Spleen (tissue), 11 donors: ENCODE measurements around the gene ETV2. TPM values are rescaled to one million over a fixed set of nuclear protein-coding genes. Genes with fewer than 3 reads are reported as not detected.
A peak's percentile ranks its signal among the peaks of the same experiment; 100 is the strongest.

ENCODE experiments used
- DNase-seq: peaks from one replicate; pipeline ENCODE4 v3.0.0-alpha.2; 2020
- H3K27ac ChIP-seq, 8 donors: fragments of 200-600 bp; sonication (generic) in 7 of 8; 1 replicate in 4 of 8; 2 replicates in 4 of 8; pipeline versions ENCODE4 v1.5.0 to v1.8.0; 2016 to 2021; ENCODE audit warnings: inconsistent platforms in 4 of 8, mild to moderate bottlenecking in 4 of 8, moderate library complexity in 1 of 8
- H3K27me3 ChIP-seq, 7 donors: fragments of 200-600 bp; sonication (generic) in 6 of 7; replicated peaks in 1 of 7; 1 replicate in 4 of 7; 2 replicates in 3 of 7; pipeline versions ENCODE4 v1.5.0 to v1.8.0; 2016 to 2021; ENCODE audit warnings: inconsistent platforms in 3 of 7, mild to moderate bottlenecking in 1 of 7
- H3K36me3 ChIP-seq, 6 donors: fragments of 200-600 bp; sonication (generic) in 5 of 6; 1 replicate in 4 of 6; 2 replicates in 2 of 6; pipeline versions ENCODE4 v1.5.0 to v1.8.0; 2016 to 2021; ENCODE audit warnings: inconsistent platforms in 2 of 6
- H3K4me1 ChIP-seq, 6 donors: fragments of 200-600 bp; sonication (generic) in 5 of 6; 1 replicate in 3 of 6; 2 replicates in 3 of 6; pipeline versions ENCODE4 v1.5.0 to v1.8.0; 2016 to 2021; ENCODE audit warnings: inconsistent platforms in 3 of 6
- H3K4me3 ChIP-seq, 8 donors: fragments of 200-600 bp; sonication (generic) in 7 of 8; 1 replicate in 4 of 8; 2 replicates in 4 of 8; pipeline versions ENCODE4 v1.5.0 to v1.8.0; 2016 to 2021; ENCODE audit warnings: inconsistent platforms in 4 of 8, mild to moderate bottlenecking in 4 of 8, moderate library complexity in 2 of 8
- H3K9me3 ChIP-seq, 8 donors: fragments of 200-600 bp; sonication (generic) in 7 of 8; 1 replicate in 4 of 8; 2 replicates in 4 of 8; pipeline versions ENCODE4 v1.5.0 to v1.8.0; 2016 to 2021; ENCODE audit warnings: inconsistent platforms in 4 of 8
- CTCF ChIP-seq, 11 experiments: fragments of 200-600 bp in 7 of 11; fragments of 450-650 bp in 4 of 11; sonication (generic) in 4 of 11; IDR thresholded peaks in 8 of 11; conservative IDR thresholded peaks in 3 of 11; 1 replicate in 7 of 11; 2 replicates in 4 of 11; pipeline versions ENCODE4 v1.4.0 to v1.8.0; 2016 to 2021; ENCODE audit warnings: antibody characterized with exemption in 11 of 11, inconsistent platforms in 4 of 11, mild to moderate bottlenecking in 1 of 11
- POLR2A ChIP-seq, 3 donors: fragments of 450-650 bp; IDR thresholded peaks; one replicate each; pipeline ENCODE4 v1.5.1; 2017; ENCODE audit warnings: antibody characterized with exemption in 3 of 3, mild to moderate bottlenecking in 1 of 3
- POLR2AphosphoS5 ChIP-seq, 3 donors: sonication (generic); formaldehyde crosslinking; IDR thresholded peaks; one replicate each; pipeline ENCODE4 v1.5.1; 2017; ENCODE audit warnings: antibody characterized with exemption in 3 of 3
- WGBS, 5 donors: extraction: QIAGEN DNeasy Blood & Tissue Kit in 3 of 5; methylation state at CpG; one replicate each; pipeline versions ENCODE4 v1.1.5 to v1.1.7; 2013 to 2018; 5-methylcytosine and 5-hydroxymethylcytosine counted together
- intact Hi-C: fragments of 100-400 bp; cut with DNase I; formaldehyde crosslinking; loops from one replicate; pipeline ENCODE4 v1.15.0; 2023; ENCODE audit warnings: low total_unique reads
- polyA plus RNA-seq, 3 donors: library from polyadenylated mRNA; stranded (reverse); fragments of 200-250 nt; gene quantifications; one replicate each; pipeline ENCODE4 v1.2.1, GENCODE V29; 2013
- total RNA-seq, 7 donors: library from RNA; depleted of rRNA in 3 of 7; stranded (reverse); fragments of >200 nt in 3 of 7; fragmentation: NEBNext Ultra II Directional in 4 of 7; extraction: Animal tissue kit (Norgen Biotek cat#: 25700) in 4 of 7; gene quantifications; one replicate each; pipeline versions ENCODE4 v1.1.0 to v1.2.1, GENCODE V29; 2016 to 2021
- donor health status: healthy with polysubstance abuse.
- donor health status: DM: no; HTN: no; CAD: no; lungs with moderate emphysema.
- donor health status: DM: no; HTN: no; CAD: no.
- donor health status: Bipolar disorder and iron deficiency.
- donor health status: healthy.
- donor health status: DM: no; HTN: no; CAD: no.
- donor health status: DM: yes; HTN: yes; CAD: no.

The ETV2 gene
- total and polyA plus RNA-seq, 10 donors, result 0.43 to 1.2 (median 0.99) TPM; not detected in 5

GRCh38 chr19:35692010-35692409 lies 50.5 kb downstream of the ETV2 start:
- WGBS, 5 donors, result 77 to 88% (median 88%) methylated on average over 8 to 11 of the region's 11 CpGs
- Histone ChIP-seq H3K27me3 (peaks cover 0 to 14% (median 0%) of the 10 kb centered on the region in 7 donors), H3K4me1 (peaks cover 0 to 4% (median 0%) of the 10 kb centered on the region in 6 donors), H3K36me3 (no peaks in the 10 kb centered on the region), H3K4me3 (no peak overlapping the region), H3K27ac (no peak overlapping the region), H3K9me3 (no peaks in the 10 kb centered on the region)
- TF ChIP-seq POLR2A (IDR thresholded peaks at IDR 0.05), result no peak
- no peak for TF ChIP-seq CTCF (IDR thresholded peaks at IDR 0.05 in 8 of 11, conservative IDR thresholded peaks at IDR 0.05 in 3 of 11)
- TF ChIP-seq POLR2AphosphoS5 (IDR thresholded peaks at IDR 0.05), result no peak
- intact Hi-C loops, result no loop called here
- DNase-seq, result no peak

GRCh38 chr19:35693422-35693821 lies 51.9 kb downstream of the ETV2 start:
- intact Hi-C loops, result no loop called here
- TF ChIP-seq POLR2A (IDR thresholded peaks at IDR 0.05) (no peak), POLR2AphosphoS5 (IDR thresholded peaks at IDR 0.05) (no peak), CTCF (IDR thresholded peaks at IDR 0.05 in 8 of 11, conservative IDR thresholded peaks at IDR 0.05 in 3 of 11) (no peak)
- no peak overlapping the region for H3K27ac ChIP-seq
- H3K27me3 ChIP-seq, result peaks cover 0 to 9% (median 0%) of the 10 kb centered on the region in 7 donors
- peaks cover 0 to 4% (median 0%) of the 10 kb centered on the region in 6 donors for H3K4me1 ChIP-seq
- H3K36me3 ChIP-seq, result no peaks in the 10 kb centered on the region
- H3K4me3 ChIP-seq, result no peak overlapping the region
- WGBS, 5 donors, result 13 to 19% (median 16%) methylated on average over 8 of the region's 8 CpGs
- no peaks in the 10 kb centered on the region for H3K9me3 ChIP-seq
- DNase-seq, result no peak

- TF ChIP-seq CTCF (IDR thresholded peaks at IDR 0.05 in 8 of 11, conservative IDR thresholded peaks at IDR 0.05 in 3 of 11) (peak; percentile 92 to 99 (median 97)), POLR2AphosphoS5 (IDR thresholded peaks at IDR 0.05) (peak in 2 of 3 donors; percentile 60 to 68), POLR2A (IDR thresholded peaks at IDR 0.05) (no peak)
- peak; percentile 93 for DNase-seq
- Histone ChIP-seq H3K4me1 (peaks cover 0 to 4% (median 0%) of the 10 kb centered on the region in 6 donors), H3K4me3 (no peak overlapping the region), H3K27ac (peak overlapping the region in 2 of 8 donors; percentile 10 to 40), H3K9me3 (no peaks in the 10 kb centered on the region), H3K27me3 (peaks cover 0 to 4% (median 0%) of the 10 kb centered on the region in 7 donors), H3K36me3 (no peaks in the 10 kb centered on the region)
- WGBS, 5 donors, result 26 to 34% (median 32%) methylated on average over 8 of the region's 8 CpGs
- intact Hi-C loops, result no loop called here
Measured at GRCh38 chr19:35693835-35694599, 52.5 kb downstream of the ETV2 start.

Other genes starting within 250 kb of the ETV2 start
- 10 to 100 TPM in 5 of 7 donors, 1 to 10 TPM in 2; 3.0 to 53.5 (median 12.6) TPM for gene FFAR2, start 193.5 kb upstream of the ETV2 start, total RNA-seq
- gene FFAR2, start 193.5 kb upstream of the ETV2 start, polyA plus RNA-seq, result 1 to 10 TPM in 2 of 3 donors, under 1 TPM in 1; 0.89 to 9.0 (median 5.7) TPM
- gene KRTDAP, start 151.3 kb upstream of the ETV2 start, total RNA-seq, result 1 to 10 TPM in 1 of 7 donors, not detected in 6; 3.1 TPM
- not detected for gene KRTDAP, start 151.3 kb upstream of the ETV2 start, polyA plus RNA-seq
- gene DMKN, start 128.1 kb upstream of the ETV2 start, total RNA-seq, result 10 to 100 TPM in 2 of 7 donors, 1 to 10 TPM in 5; 2.5 to 17.9 (median 4.4) TPM
- gene DMKN, start 128.1 kb upstream of the ETV2 start, polyA plus RNA-seq, result 10 to 100 TPM in 2 of 3 donors, 1 to 10 TPM in 1; 7.2 to 15.3 (median 10.7) TPM
- not detected for gene SBSN, start 113.4 kb upstream of the ETV2 start, total RNA-seq
- under 1 TPM; 0.05 to 0.33 (median 0.19) TPM for gene SBSN, start 113.4 kb upstream of the ETV2 start, polyA plus RNA-seq
- gene GAPDHS, start 108.3 kb upstream of the ETV2 start, total RNA-seq, result under 1 TPM in 1 of 7 donors, not detected in 6; 0.17 TPM
- gene GAPDHS, start 108.3 kb upstream of the ETV2 start, polyA plus RNA-seq, result under 1 TPM in 2 of 3 donors, not detected in 1; 0.13 to 0.14 TPM
- gene TMEM147, start 96.1 kb upstream of the ETV2 start, total RNA-seq, result 10 to 100 TPM; 47.6 to 67.7 (median 50.4) TPM
- gene TMEM147, start 96.1 kb upstream of the ETV2 start, polyA plus RNA-seq, result 10 to 100 TPM; 57.9 to 88.7 (median 78.7) TPM
- gene ATP4A, start 78.1 kb upstream of the ETV2 start, total RNA-seq, result not detected
- gene ATP4A, start 78.1 kb upstream of the ETV2 start, polyA plus RNA-seq, result not detected
- gene PMIS2, start 55.6 kb upstream of the ETV2 start, total RNA-seq, result not detected
- not detected for gene PMIS2, start 55.6 kb upstream of the ETV2 start, polyA plus RNA-seq
- 10 to 100 TPM; 10.3 to 24.4 (median 17.7) TPM for gene HAUS5, start 29.0 kb upstream of the ETV2 start, total RNA-seq
- 10 to 100 TPM; 12.4 to 23.8 (median 23.1) TPM for gene HAUS5, start 29.0 kb upstream of the ETV2 start, polyA plus RNA-seq
- gene RBM42, start 12.7 kb upstream of the ETV2 start, total RNA-seq, result 10 to 100 TPM; 48.2 to 63.4 (median 59.6) TPM
- gene RBM42, start 12.7 kb upstream of the ETV2 start, polyA plus RNA-seq, result 10 to 100 TPM; 48.8 to 71.9 (median 58.1) TPM
- gene COX6B1, start 6.6 kb downstream of the ETV2 start, total RNA-seq, result 100 to 1,000 TPM; 208 to 672 (median 255) TPM
- 100 to 1,000 TPM; 640 to 837 (median 717) TPM for gene COX6B1, start 6.6 kb downstream of the ETV2 start, polyA plus RNA-seq
- not detected for gene UPK1A, start 24.8 kb downstream of the ETV2 start, total RNA-seq
- under 1 TPM in 1 of 3 donors, not detected in 2; 0.11 TPM for gene UPK1A, start 24.8 kb downstream of the ETV2 start, polyA plus RNA-seq
- 1 to 10 TPM; 2.5 to 6.9 (median 4.0) TPM for gene ZBTB32, start 62.8 kb downstream of the ETV2 start, total RNA-seq
- 1 to 10 TPM; 3.0 to 8.2 (median 4.8) TPM for gene ZBTB32, start 62.8 kb downstream of the ETV2 start, polyA plus RNA-seq
- gene KMT2B, start 76.3 kb downstream of the ETV2 start, total RNA-seq, result 10 to 100 TPM; 36.6 to 58.2 (median 50.7) TPM
- gene KMT2B, start 76.3 kb downstream of the ETV2 start, polyA plus RNA-seq, result 10 to 100 TPM; 17.6 to 37.2 (median 27.6) TPM
- gene IGFLR1, start 100.7 kb downstream of the ETV2 start, total RNA-seq, result 10 to 100 TPM; 16.5 to 64.7 (median 43.5) TPM
- gene IGFLR1, start 100.7 kb downstream of the ETV2 start, polyA plus RNA-seq, result 10 to 100 TPM; 30.1 to 62.9 (median 49.3) TPM
- gene U2AF1L4, start 103.7 kb downstream of the ETV2 start, total RNA-seq, result 10 to 100 TPM; 27.3 to 65.1 (median 29.7) TPM
- 10 to 100 TPM; 27.2 to 96.5 (median 60.7) TPM for gene U2AF1L4, start 103.7 kb downstream of the ETV2 start, polyA plus RNA-seq
- 10 to 100 TPM; 37.5 to 55.7 (median 47.6) TPM for gene PSENEN, start 103.9 kb downstream of the ETV2 start, total RNA-seq
- gene PSENEN, start 103.9 kb downstream of the ETV2 start, polyA plus RNA-seq, result 10 to 100 TPM; 61.9 to 71.3 (median 62.1) TPM
- 10 to 100 TPM in 5 of 7 donors, 1 to 10 TPM in 2; 7.0 to 19.5 (median 10.7) TPM for gene LIN37, start 106.8 kb downstream of the ETV2 start, total RNA-seq
- 10 to 100 TPM; 13.7 to 28.5 (median 18.5) TPM for gene LIN37, start 106.8 kb downstream of the ETV2 start, polyA plus RNA-seq
- 1 to 10 TPM; 2.1 to 5.9 (median 4.3) TPM for gene HSPB6, start 115.3 kb downstream of the ETV2 start, total RNA-seq
- 10 to 100 TPM in 1 of 3 donors, 1 to 10 TPM in 2; 2.9 to 11.0 (median 5.8) TPM for gene HSPB6, start 115.3 kb downstream of the ETV2 start, polyA plus RNA-seq
- gene PROSER3, start 116.4 kb downstream of the ETV2 start, total RNA-seq, result 10 to 100 TPM in 6 of 7 donors, 1 to 10 TPM in 1; 6.6 to 25.2 (median 16.3) TPM
- 1 to 10 TPM; 2.0 to 8.4 (median 2.1) TPM for gene PROSER3, start 116.4 kb downstream of the ETV2 start, polyA plus RNA-seq
- gene ARHGAP33, start 133.8 kb downstream of the ETV2 start, total RNA-seq, result 10 to 100 TPM in 6 of 7 donors, 1 to 10 TPM in 1; 7.4 to 25.2 (median 14.4) TPM
- 10 to 100 TPM in 1 of 3 donors, 1 to 10 TPM in 2; 3.1 to 10.9 (median 5.1) TPM for gene ARHGAP33, start 133.8 kb downstream of the ETV2 start, polyA plus RNA-seq
- gene PRODH2, start 171.1 kb downstream of the ETV2 start, total RNA-seq, result not detected
- gene PRODH2, start 171.1 kb downstream of the ETV2 start, polyA plus RNA-seq, result under 1 TPM in 1 of 3 donors, not detected in 2; 0.06 TPM
- under 1 TPM in 2 of 7 donors, not detected in 5; 0.20 to 0.60 TPM for gene NPHS1, start 210.8 kb downstream of the ETV2 start, total RNA-seq
- under 1 TPM; 0.10 to 0.58 (median 0.13) TPM for gene NPHS1, start 210.8 kb downstream of the ETV2 start, polyA plus RNA-seq
- gene KIRREL2, start 215.2 kb downstream of the ETV2 start, total RNA-seq, result under 1 TPM in 1 of 7 donors, not detected in 6; 0.17 TPM
- under 1 TPM; 0.10 to 0.27 (median 0.11) TPM for gene KIRREL2, start 215.2 kb downstream of the ETV2 start, polyA plus RNA-seq
- 1 to 10 TPM in 3 of 7 donors, under 1 TPM in 2, not detected in 2; 0.57 to 3.6 (median 1.1) TPM for gene APLP1, start 226.8 kb downstream of the ETV2 start, total RNA-seq
- 1 to 10 TPM in 2 of 3 donors, under 1 TPM in 1; 0.99 to 2.6 (median 2.4) TPM for gene APLP1, start 226.8 kb downstream of the ETV2 start, polyA plus RNA-seq